Stimulated activated CD4-positive, alpha-beta T cell treated with anti-CD3 and anti-CD28 coated beads, TNF-alpha, amount 100 ng/mL, for 48 hours (primary cell): Measurements from ENCODE around the gene CDKN1C.

Experiments
- DNase-seq, 3 donors: peaks; one replicate each; pipeline ENCODE4 v3.0.0-alpha.2; 2020; ENCODE audit warnings: low read depth in 3 of 3

CDKN1C gene

GRCh38 chr11:2847561-2847960, 38.0 kb downstream of the CDKN1C start:
- DNase-seq = no peak

GRCh38 chr11:2846470-2846869, 39.1 kb downstream of the CDKN1C start:
- no peak for DNase-seq

DNA sequence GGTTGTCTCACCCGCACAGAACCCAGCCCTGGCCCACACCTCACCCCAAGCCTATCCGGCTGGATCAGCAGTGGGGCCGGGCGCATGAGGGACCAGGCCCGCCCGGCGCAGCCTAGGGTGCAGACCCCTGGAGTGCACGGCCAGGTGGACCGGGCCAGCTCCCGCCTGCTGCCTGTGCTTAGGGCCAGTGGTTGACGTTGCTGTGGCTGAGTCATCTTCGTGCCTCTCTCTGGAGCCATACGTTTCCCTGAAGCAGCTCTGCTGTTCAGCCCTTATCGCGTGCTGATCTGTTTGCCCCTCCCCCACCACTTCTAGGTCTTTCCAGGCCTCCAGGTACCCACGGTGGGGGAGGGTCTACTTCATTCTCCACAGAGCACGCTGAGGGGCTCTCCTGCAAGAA, 39.5 kb downstream of the CDKN1C start:
- DNase-seq = no peak

DNA sequence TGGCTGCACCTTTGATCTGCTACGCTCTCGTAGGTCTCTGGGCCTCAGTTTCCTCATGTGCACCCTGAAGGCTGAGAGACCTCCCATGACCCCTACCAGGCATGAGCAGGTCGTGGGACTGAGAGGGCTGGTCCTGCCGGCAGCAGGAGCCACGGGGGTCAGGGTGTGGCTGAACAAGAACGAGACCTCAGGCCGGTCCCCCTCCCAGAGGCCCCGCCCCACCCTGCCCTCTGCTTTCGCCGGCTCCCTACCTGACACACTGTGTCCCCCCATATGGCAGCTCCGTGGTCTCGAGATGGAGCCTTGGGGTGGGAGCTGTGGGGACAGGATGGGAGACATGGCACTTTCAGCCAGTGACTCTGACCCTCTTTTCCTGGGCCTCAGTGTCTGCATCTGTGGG, 40.6 kb downstream of the CDKN1C start:
- DNase-seq = no peak

- no peak for DNase-seq
These were observed 41.3 kb downstream of the CDKN1C start for GRCh38 chr11:2844116-2844842.

DNA sequence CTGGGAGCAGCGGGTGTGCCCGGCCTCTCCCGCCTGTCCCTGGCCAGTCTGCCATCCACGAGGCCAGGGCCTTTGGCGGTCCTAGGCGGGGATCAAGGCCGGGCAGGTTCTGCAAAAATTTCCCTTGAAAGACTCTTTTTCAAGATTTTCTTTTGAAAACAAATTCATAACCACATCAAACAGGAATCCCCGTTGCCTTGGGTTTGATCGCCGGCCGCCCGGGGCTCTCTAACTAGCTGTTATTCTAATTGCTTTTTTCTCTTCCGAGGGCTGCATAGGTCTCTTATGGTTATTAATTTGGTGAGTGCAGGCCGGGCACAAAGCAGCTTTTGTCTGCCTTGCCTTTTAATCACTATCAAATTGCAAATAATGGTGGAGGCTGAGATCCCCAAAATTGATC, 42.0 kb downstream of the CDKN1C start:
- no peak for DNase-seq

- DNase-seq = no peak
These were observed 42.7 kb downstream of the CDKN1C start for GRCh38 chr11:2842876-2843275.

DNA sequence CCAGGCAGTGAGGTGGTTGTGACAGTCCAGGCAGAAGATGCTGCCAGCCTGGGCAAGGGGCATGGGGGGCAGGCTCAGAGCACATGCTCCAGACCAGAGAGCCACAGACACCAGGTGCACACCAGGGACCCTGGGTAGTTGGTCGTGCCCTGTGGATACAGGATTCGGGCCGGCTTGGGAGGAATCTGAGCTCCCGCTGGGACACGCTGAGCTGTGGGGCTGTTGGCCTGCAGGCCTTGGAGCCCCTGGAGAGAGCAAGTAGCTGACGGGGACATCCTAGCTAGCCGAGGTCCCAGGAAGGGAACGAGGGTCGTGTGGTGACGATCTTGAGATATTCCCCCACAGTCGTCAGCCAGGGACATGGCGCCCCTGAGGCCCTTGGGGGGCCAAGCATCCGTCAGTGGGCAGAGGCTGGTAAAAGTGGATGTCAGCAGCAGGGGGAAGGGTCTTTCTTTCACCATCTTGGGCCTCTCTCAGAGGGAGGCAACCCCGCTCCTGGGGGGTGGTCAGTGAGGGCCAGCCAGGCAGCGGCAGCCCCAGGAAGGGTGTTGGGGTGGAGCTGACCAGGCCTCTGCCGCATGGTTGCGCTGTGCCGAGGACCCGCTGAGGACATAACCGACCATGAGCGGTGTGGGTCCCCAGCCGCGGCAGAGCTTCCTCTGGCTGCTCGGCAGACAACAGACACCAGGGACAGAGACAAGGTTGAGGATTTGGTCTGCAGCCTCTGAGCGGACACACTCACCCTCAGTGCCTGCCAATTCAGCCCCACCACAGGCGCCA, 44.0 kb downstream of the CDKN1C start:
- DNase-seq = no peak

DNA sequence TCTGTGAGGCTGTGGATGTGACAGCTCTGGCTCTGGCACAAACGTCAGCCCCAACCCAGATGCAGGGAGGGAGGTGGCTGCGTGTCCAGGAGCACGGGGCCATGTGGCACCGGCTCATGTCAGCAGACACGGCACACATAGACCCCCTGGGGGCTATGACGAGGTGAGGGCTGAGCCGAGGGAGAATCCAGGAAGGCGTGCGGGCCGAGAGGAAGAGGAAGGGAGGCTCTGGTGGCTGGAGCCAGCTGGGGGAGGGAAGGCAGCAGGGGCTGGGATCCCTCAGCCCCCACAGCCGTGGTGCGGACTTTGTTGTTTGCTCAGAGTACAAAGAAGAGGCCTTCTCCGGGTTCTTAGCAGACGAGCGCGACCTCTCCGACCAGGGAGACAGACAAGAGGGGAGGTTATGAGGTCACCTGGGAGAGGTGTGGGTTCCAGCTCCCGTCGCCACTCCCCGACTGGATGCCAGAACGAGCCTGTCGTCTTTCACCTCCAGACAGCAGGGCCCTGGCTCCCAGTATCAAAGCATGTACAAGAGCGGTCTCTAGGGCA, 46.1 kb downstream of the CDKN1C start:
- no peak for DNase-seq

- no peak for DNase-seq
These were observed 46.8 kb downstream of the CDKN1C start for GRCh38 chr11:2838676-2839294.

DNA sequence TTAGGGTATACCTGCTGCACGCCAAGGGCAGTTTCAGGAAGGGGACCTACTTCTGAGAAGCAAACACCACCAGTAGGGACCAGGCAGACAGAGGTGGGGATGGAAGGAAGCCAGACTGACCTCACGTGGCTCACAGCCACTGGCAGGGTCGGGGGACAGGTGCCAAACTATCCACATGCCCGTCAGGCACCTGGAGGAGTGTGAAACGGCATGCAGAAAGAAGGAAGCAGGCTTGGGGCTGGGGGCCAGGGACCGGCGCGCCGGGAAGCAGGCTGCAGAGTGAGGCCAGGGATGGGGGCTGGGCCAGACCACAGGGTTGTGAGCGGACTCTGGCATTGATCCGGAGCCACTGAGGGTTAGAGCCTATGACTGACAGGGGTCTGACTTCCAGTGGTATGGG, 47.5 kb downstream of the CDKN1C start:
- no peak for DNase-seq

DNA sequence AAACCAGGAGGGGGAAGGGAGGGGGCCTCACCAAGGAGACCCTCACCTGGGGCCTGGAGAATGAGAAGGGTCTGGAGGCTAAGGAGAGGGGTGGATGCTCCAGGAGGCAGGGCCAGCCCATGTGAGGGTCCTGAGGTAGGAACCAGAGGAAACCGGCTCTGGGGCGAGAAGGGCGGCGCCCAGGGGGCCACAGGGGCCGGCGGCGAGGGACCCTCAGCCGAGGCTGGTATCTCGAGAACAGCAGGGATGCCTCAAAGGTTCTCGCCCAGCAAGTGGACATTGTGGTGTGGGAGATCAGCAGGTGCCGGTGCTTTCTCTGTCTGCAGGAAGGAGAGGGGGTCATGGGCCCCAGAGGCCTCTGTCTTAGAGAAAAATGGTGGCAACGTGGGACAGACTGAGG, 47.9 kb downstream of the CDKN1C start:
- DNase-seq = no peak

DNA sequence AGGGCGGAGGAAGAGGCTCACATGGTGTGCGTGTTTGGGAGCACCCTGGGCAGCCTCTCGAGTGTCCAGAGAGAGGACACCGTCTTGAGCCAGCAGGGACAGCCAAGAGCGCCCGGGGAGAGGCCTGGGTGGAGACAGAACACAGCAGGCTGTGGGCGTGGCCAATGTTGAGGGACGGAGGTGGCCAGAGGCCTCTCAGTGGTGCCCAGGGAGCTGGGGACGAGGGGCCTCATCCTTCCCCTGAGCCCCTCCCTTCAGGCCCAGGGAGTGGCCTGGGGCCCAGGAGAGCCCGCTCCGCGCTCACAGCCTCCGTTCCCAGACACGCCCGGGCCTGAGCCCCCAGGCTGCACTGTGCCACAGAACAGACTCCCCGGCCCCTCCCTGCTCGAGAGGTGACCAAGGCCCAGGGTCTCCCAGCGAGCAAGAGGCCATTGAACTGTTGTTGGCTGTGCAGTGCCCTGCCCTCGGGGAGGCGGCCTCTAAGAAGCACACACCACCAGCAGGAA, 48.4 kb downstream of the CDKN1C start:
- DNase-seq = no peak

DNA sequence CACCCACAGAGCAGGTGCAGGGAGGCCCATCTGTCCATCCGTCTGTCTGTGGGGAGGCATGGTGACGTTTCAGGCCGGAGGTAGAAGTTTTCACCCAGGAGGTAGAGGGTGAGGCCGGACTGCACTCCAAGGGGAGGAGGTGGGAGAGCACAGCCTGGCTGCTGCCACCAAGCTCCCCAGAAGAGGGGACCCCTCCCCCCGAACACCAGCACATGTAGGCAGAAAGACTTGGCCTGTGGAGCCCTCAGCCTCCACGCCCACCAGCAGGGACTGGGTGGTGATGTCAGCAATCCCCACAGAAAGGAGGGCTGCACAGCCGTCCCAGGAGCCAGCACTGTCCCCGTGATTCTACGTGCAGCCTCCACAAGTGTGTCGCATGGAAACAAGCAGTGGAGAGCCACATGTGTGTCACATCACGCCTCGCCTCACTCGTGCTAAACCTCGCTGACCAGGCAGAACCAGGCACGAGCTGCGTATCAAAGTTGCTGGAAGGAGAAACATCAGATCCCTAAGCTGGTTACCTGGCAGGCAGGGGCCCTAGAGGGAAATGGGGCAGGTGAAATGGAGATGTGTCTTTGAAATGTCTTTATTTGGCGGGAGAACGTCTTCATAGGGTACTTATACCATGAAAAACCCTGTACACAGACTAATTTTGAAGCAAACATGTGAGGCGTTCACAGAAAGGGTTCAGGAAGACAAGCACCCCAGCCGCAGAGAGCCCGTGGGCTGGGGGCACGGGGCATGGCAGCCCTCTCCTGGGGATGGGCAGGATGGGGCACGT, 49.1 kb downstream of the CDKN1C start:
- no peak for DNase-seq

GRCh38 chr11:2835751-2836150, 49.8 kb downstream of the CDKN1C start:
- no peak for DNase-seq

DNA sequence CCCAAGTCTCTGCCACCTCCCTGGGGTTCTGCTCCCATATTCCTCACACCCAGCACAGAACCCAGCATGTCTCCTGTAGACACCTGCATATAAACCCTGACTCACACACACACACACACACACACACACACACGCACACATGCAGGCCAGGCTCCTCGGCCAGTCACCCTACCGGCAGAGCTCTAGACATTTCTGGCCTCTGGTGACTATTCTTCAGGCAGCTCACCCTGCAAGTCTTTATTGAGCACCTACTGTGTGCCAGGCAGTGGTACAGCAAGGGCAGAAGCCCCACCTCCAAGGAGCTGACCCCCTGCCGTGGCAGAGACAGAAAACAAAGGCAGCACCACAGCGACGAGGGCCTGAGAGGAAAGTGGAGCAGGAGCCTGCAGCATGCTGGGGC, 50.3 kb downstream of the CDKN1C start:
- no peak for DNase-seq

DNA sequence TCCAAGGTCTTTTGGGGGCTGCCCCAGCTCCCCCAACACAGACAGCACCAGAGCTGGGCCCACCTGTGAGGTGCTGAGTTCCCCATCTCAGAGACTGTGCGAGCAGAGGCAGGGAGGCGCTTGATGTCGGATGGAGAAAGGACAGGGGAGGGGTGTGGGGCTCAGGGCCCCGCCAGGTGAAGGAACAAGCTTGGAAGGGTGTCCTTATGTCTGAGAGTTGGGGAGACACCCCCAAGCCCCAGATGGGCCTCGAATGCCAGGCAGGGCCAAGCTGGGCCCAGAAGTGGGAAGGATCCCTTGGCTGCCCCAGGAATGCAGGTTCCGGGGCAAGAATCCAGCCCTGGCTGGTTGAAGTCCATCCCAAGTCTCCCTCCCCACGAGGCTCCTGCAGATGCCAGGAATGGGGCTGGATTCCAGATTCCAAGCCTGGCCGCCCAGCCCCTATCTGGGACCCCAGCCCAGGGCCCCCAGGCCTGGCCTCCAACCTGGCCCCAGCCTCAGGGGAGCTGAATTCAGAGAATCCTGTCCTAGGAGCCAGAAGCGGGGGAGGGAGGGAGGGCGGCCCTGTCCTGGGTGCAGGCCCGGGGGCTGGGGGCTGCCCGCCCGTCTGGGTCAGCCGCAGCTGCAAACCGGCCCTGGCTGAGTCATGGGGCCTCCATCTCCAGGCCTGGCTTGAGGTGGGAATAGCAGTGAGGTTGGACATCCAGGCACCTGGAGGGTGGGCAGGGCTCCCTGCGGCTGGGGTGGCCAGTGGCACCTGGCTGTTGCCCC, 50.9 kb downstream of the CDKN1C start:
- DNase-seq = no peak

- no peak for DNase-seq
These were observed 51.7 kb downstream of the CDKN1C start for GRCh38 chr11:2833716-2834502.
